Adrenal gland (tissue), 5 donors: ENCODE results near the gene SLC50A1.
"Not testable (repeated sequence)": the region's sequence is repeated elsewhere in the genome, so short reads cannot be mapped to it uniquely, and the experiment has no call there.

Experiments used
- POLR2A ChIP-seq, 2 donors: fragments of 450-650 bp; IDR thresholded peaks; one replicate each; pipeline ENCODE4 v1.6.1; 2017; ENCODE audit warnings: antibody characterized with exemption in 2 of 2, mild to moderate bottlenecking in 2 of 2, moderate library complexity in 1 of 2
- TF ChIP-seq, protein P1 (sequence below), 6 experiments: fragments of 450-650 bp in 4 of 6; fragments of 200-600 bp in 2 of 6; sonication (generic) in 1 of 6; IDR thresholded peaks; 1 replicate in 5 of 6; 2 replicates in 1 of 6; pipeline versions ENCODE4 v1.5.1 to v1.8.0; 2016 to 2021; ENCODE audit warnings: antibody characterized with exemption in 6 of 6, mild to moderate bottlenecking in 2 of 6, moderate library complexity in 1 of 6
- donor health status: DM: no; HTN: no; CAD: no.

- TF ChIP-seq, protein P1, sequence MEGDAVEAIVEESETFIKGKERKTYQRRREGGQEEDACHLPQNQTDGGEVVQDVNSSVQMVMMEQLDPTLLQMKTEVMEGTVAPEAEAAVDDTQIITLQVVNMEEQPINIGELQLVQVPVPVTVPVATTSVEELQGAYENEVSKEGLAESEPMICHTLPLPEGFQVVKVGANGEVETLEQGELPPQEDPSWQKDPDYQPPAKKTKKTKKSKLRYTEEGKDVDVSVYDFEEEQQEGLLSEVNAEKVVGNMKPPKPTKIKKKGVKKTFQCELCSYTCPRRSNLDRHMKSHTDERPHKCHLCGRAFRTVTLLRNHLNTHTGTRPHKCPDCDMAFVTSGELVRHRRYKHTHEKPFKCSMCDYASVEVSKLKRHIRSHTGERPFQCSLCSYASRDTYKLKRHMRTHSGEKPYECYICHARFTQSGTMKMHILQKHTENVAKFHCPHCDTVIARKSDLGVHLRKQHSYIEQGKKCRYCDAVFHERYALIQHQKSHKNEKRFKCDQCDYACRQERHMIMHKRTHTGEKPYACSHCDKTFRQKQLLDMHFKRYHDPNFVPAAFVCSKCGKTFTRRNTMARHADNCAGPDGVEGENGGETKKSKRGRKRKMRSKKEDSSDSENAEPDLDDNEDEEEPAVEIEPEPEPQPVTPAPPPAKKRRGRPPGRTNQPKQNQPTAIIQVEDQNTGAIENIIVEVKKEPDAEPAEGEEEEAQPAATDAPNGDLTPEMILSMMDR (IDR thresholded peaks at IDR 0.05), result not testable (repeated sequence)
- TF ChIP-seq POLR2A (IDR thresholded peaks at IDR 0.05), result not testable (repeated sequence)
Observed at GRCh38 chr1:155164625-155165024, 29.0 kb downstream of the SLC50A1 start.
